GM21390 (cell line): Measurements from ENCODE around the gene CXCL8.
"Not testable (repeated sequence)": the region's sequence is repeated elsewhere in the genome, so short reads cannot be mapped to it uniquely, and the experiment has no call there.

Experiments
- ATAC-seq: cut with Tn5 transposase; IDR thresholded peaks from one replicate; pipeline ENCODE4 v1.9.1; 2021; ENCODE audit not compliant: unreplicated experiment

CXCL8 gene

GRCh38 chr4:73740353-73740778, at the start of gene CXCL8:
TSS of gene CXCL8 (plus strand) at chr4:73740569. CDS start at chr4:73740659, 90 bp downstream.
- peak; percentile 67 for ATAC-seq

DNA sequence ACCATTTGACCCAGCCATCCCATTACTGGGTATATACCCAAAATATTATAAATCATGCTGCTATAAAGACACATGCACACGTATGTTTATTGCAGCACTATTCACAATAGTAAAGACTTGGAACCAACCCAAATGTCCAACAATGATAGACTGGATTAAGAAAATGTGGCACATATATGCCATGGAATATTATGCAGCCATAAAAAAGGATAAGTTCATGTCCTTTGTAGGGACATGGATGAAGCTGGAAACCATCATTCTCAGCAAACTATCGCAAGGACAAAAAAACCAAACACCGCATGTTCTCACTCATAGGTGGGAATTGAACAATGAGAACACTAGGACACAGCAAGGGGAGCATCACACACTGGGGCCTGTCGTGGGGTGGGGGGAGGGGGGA, 49.2 kb upstream of the CXCL8 start:
- ATAC-seq, result not testable (repeated sequence)

DNA sequence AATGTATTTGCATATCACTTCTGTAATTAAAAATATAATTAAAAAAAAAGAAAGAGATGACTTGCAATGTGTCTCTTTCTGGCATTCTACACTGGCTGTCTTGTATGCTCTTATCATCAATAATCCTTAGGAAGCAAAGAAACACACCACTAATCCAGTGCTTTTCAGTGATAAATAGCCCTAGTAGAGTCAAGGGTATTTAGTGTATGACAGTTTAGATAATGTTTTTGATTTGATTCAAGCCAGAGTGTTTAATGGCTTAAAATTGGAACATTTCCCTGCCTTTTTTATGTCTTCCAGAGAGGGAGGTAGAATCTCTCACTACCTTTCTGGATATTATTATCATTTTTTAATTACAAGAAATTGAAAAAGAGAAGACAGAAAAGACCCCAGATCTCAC, 48.6 kb upstream of the CXCL8 start:
- no peak for ATAC-seq

DNA sequence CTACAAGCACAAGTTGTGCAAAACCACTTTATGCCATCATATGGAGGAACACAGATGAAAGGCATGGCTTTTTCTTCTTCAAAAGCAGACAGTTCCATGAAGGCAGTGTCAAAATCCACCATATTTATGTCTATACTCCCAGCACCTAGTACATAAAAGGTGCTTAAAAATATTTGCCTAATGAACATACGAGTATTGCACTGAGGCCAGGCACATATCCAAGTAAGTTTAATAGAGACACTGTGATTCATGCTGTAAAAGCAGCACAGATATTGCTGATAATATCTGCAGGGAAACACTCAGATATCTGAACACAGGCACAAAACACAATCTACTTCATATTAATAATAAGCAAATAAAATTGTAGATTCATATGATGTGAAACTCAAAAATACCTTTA, 48.1 kb upstream of the CXCL8 start:
- ATAC-seq, result no peak

DNA sequence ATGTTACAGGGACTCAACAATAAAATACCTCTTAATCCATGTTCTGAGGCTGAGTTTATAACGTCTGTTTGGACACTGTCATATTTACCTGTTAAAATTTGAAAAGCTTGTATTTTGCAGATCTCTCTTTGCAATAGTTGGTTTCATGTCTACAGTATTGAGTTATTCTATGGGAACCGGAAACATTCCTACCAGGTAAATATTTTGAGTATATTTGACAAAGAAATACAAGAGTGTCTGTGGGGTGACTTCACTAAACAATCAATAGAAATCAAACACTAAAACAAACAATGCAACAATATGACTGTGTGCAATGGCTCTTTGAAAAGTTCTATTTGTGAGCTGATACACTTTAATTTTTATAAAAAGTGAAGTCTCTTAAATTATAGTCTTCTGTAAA, 47.7 kb upstream of the CXCL8 start:
- no peak for ATAC-seq

GRCh38 chr4:73693811-73694210, 46.6 kb upstream of the CXCL8 start:
- no peak for ATAC-seq

GRCh38 chr4:73698217-73698616, 42.2 kb upstream of the CXCL8 start:
- no peak for ATAC-seq

GRCh38 chr4:73701116-73701515, 39.3 kb upstream of the CXCL8 start:
- no peak for ATAC-seq

- no peak for ATAC-seq
Observed at GRCh38 chr4:73702796-73703287, 37.5 kb upstream of the CXCL8 start.

DNA sequence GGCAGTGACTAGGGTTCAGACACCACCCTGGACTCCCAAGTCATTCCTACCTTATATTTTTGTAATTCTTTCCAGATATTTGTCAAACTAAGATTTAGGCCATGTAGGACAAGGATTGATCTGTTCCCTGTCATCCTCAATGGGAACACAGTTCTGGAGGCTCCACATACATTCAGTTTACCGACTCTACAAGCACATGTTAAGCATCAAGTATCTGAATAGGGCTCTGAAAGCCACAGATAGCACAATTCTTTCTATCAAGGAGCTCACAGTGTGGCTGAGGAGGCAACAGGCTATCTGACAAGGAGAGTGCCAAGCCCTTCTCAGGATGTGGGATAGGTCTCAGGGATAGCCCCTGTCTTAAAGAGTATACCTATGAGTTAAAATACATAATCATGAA, 37.0 kb upstream of the CXCL8 start:
- no peak for ATAC-seq

- ATAC-seq, result no peak
Observed at GRCh38 chr4:73704314-73705055, 35.9 kb upstream of the CXCL8 start.

DNA sequence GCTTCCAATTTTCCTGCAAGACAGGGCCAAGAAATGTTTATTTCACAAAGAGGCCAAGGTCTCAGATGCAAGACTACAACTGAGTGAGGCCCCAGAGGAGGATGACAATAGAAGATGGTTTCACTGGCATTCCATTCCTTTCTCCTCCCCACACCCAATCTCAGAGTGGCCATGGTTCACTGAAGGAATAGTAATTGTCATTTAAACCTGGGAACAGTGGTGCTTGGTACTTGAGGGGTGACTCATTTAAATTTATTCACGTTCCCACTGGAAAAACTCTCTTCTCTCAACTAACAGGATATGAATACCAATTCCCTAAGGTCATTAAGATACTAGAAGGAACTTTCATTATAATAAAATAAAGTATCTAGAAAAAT, 35.3 kb upstream of the CXCL8 start:
- no peak for ATAC-seq

- ATAC-seq, result no peak
Observed at GRCh38 chr4:73705721-73706120, 34.6 kb upstream of the CXCL8 start.

- no peak for ATAC-seq
Observed at GRCh38 chr4:73706811-73707210, 33.6 kb upstream of the CXCL8 start.

GRCh38 chr4:73707269-73707875, 33.0 kb upstream of the CXCL8 start:
- no peak for ATAC-seq

DNA sequence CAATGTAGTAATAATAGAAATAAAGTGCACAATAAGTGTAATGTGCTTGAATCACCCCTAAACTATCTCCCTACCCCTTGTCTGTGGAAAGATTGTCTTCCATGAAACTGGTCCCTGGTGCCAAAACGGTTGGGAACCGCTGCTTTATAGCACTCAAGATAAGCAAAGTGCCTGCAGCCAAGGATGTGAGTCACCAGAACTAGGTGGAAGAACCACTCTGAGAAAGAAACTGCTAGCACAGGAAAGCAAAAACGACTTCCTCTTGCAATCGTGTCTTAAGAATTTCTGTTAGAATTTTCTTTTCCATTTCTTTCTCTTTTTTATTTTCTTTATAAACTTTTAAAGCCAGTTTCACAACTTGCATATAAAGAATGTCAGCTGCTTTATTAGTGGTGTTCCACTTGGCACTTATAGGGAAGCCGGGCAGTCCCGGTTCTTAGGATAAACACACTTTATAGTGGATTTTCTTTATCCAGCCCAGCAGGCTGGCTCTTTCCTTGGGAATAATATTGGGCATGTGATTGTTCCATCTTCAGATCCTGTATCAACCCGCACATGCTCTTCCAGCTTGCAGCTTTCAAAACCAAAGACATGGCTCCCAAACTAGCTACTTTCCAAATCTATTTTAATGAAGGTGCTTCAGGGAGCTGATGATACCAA, 32.3 kb upstream of the CXCL8 start:
- ATAC-seq, result peak; percentile 63

DNA sequence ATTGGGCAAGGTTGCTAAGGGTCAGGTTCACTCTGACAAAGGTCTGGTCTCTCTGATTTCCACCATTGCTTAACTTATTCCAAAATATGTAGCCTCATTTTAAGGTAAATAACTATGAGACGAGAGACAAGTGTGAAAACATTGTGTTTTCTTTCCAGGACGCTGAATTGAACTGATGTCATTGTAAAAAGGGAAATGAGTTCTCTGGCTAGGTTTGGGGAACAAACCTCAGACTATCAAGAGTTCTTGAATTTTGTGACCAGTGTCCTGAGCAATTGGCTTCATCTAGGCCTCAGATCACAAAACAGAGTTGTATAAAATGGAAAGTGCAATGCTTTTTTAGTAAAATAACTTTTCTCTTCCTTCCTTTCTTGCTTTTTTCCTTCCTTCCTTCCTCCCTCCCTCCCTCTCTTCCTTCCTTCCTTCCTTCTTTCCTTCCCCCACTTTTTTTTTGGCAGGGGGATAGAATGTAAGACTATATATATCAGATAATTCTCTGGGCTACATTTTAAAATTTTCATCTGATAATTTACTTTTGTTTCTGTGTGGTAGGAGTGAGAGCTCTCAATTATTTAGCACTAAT, 30.8 kb upstream of the CXCL8 start:
- ATAC-seq, result no peak

DNA sequence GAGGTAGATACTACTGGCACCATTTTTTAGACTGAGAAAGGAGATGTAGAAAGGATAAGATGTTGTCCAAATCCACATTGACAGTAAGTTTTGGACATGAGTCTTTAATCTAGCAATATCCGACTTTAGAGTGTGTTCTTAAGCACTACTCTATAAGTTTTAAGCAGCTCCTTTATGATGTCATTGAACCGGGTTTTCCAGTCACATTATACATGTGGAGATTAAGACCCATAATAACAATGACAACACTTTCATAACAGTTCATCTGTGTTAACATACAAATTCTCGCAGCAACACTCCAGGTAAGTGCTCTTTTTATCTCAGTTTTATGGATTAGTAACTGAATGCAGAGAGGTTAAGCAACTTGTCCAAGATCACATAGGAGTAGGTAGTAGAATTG, 30.3 kb upstream of the CXCL8 start:
- no peak for ATAC-seq

GRCh38 chr4:73711989-73712388, 28.4 kb upstream of the CXCL8 start:
- ATAC-seq, result no peak

- no peak for ATAC-seq
Observed at GRCh38 chr4:73713650-73714049, 26.7 kb upstream of the CXCL8 start.

GRCh38 chr4:73714647-73715046, 25.7 kb upstream of the CXCL8 start:
- ATAC-seq, result no peak

- ATAC-seq, result no peak
Observed at GRCh38 chr4:73715659-73716058, 24.7 kb upstream of the CXCL8 start.
